GM12872 (cell line): Measurements from ENCODE around the gene DCAKD.

Experiments
- TF ChIP-seq, protein P1 (sequence below): IDR thresholded peaks from 3 replicates; pipeline ENCODE4 v1.5.1; 2011; ENCODE audit warnings: low read depth, mild to moderate bottlenecking, low read length, moderate library complexity; ENCODE audit not compliant: insufficient read depth

DCAKD gene

GRCh38 chr17:45092911-45093430 lies 41.5 kb upstream of the DCAKD start:
- TF ChIP-seq, protein P1, sequence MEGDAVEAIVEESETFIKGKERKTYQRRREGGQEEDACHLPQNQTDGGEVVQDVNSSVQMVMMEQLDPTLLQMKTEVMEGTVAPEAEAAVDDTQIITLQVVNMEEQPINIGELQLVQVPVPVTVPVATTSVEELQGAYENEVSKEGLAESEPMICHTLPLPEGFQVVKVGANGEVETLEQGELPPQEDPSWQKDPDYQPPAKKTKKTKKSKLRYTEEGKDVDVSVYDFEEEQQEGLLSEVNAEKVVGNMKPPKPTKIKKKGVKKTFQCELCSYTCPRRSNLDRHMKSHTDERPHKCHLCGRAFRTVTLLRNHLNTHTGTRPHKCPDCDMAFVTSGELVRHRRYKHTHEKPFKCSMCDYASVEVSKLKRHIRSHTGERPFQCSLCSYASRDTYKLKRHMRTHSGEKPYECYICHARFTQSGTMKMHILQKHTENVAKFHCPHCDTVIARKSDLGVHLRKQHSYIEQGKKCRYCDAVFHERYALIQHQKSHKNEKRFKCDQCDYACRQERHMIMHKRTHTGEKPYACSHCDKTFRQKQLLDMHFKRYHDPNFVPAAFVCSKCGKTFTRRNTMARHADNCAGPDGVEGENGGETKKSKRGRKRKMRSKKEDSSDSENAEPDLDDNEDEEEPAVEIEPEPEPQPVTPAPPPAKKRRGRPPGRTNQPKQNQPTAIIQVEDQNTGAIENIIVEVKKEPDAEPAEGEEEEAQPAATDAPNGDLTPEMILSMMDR: no peak

GRCh38 chr17:45091778-45092425 lies 40.5 kb upstream of the DCAKD start:
- TF ChIP-seq, protein P1: no peak

GRCh38 chr17:45090711-45091110 lies 39.3 kb upstream of the DCAKD start:
- TF ChIP-seq, protein P1: no peak

DNA sequence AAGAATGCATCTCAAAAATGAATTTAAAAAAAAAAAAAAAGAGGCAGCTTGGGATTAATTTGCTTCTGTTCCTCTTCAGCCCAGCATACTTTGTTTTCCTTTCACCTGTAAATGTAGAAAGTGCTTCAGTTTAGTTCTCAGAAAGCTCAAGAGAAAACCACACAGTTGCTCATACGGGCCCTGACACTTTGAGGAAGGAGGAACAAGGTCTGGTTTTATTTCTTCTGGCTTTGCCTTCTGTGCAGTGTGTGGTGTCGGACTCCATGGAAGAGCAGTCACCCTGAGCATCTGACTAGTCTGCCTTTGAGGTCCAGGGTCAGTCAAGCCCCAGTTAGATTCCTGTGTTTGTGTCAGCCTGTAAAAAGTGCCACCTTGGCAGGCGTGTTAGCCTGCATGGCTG lies 37.3 kb upstream of the DCAKD start:
- TF ChIP-seq, protein P1: no peak

- TF ChIP-seq, protein P1: no peak
These were observed 36.5 kb upstream of the DCAKD start for GRCh38 chr17:45087978-45088377.

- TF ChIP-seq, protein P1: no peak
These were observed 36.1 kb upstream of the DCAKD start for GRCh38 chr17:45087504-45087975.

DNA sequence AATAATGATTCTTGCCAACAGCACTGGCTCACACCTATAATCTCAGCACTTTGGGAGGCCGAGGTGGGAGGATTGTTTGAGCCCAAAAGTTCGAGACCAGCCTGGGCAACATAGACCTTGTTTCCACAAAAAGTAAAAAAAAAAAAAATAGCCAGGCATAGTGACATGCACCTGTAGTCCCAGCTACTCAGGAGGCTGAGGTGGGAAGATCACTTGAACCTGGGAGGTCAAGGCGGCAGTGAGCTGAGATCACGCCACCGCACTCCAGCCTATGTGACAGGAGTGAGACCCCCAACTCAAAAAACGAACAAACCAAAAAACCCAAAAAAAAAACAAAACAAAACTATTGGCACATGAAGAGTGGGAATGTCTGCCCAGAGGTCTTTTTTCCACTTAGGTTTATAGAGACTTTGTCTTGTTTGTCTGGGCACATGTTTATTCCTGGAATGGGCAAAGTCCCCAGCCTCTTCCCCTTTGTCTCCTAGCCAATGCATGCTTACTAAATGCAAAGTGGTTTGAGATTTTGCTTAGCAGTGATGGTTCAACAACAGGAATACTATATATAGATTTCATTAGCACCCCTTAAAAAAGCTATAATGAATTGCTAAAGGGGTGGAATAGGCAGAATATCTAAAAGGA lies 35.6 kb upstream of the DCAKD start:
- TF ChIP-seq, protein P1: no peak
